IMR-90 (cell line): ENCODE measurements around the gene ERBB4. TPM values are rescaled to one million over a fixed set of nuclear protein-coding genes. Genes with fewer than 3 reads are reported as not detected.

ENCODE experiments used
- ATAC-seq: fragments of 200-7000 bp; cut with Tn5 transposase; 2 replicates; pipeline ENCODE4 v1.9.1; 2020; ENCODE audit warnings: low read depth, mild to moderate bottlenecking, moderate library complexity
- BruUV-seq: library from RNA; stranded (reverse); fragments of 400-500 nt; replicated peaks from 2 replicates; lab custom pipeline; 2021; lab: Mats Ljungman, UMichigan
- CTCF ChIA-PET: fragments of 300-600 bp; formaldehyde crosslinking; extraction: SDS; loops from one replicate; lab custom pipeline; 2021; ENCODE audit warnings: antibody characterized with exemption; lab: Yijun Ruan, JAX
- POLR2A ChIA-PET: fragments of 300-600 bp; sonication (Branson Sonifier 250); formaldehyde crosslinking; loops from one replicate; lab custom pipeline; 2022; ENCODE audit warnings: antibody characterized with exemption; ENCODE audit not compliant: unreplicated experiment; lab: Charles Lee
- DNase-seq: peaks from one replicate; pipeline ENCODE4 v3.0.0; 2013
- H2AFZ ChIP-seq: replicated peaks from 2 replicates; pipeline ENCODE3; 2013; ENCODE audit warnings: low read length, mild to moderate bottlenecking; ENCODE audit not compliant: poor library complexity
- H2AK5ac ChIP-seq: 2 replicates; pipeline ENCODE4 v1.6.1; 2013; ENCODE audit warnings: low read depth, low read length, inconsistent platforms
- H2AK9ac ChIP-seq: replicated peaks from 2 replicates; pipeline ENCODE3; 2013; ENCODE audit warnings: mild to moderate bottlenecking, low read depth, low read length, moderate library complexity; ENCODE audit not compliant: poor library complexity
- H2BK120ac ChIP-seq: 2 replicates; pipeline ENCODE4 v1.6.1; 2013; ENCODE audit warnings: low read depth, low read length, inconsistent platforms
- H2BK15ac ChIP-seq: 3 replicates; pipeline ENCODE4 v1.6.1; 2013; ENCODE audit warnings: low read depth, low read length, inconsistent platforms
- H2BK20ac ChIP-seq: 2 replicates; pipeline ENCODE4 v1.6.1; 2013; ENCODE audit warnings: low read depth, mild to moderate bottlenecking, inconsistent platforms, low read length, moderate library complexity
- H2BK5ac ChIP-seq: 2 replicates; pipeline ENCODE4 v1.6.1; 2013; ENCODE audit warnings: mild to moderate bottlenecking, low read depth, low read length, inconsistent platforms; ENCODE audit not compliant: poor library complexity, severe bottlenecking
- H3K14ac ChIP-seq: replicated peaks from 2 replicates; pipeline ENCODE4 v1.6.1; 2013; ENCODE audit warnings: low read depth, low read length, inconsistent platforms
- H3K18ac ChIP-seq: 2 replicates; pipeline ENCODE4 v1.6.1; 2013; ENCODE audit warnings: low read depth, low read length, control low read depth
- H3K23ac ChIP-seq: 2 replicates; pipeline ENCODE4 v1.6.1; 2013; ENCODE audit warnings: low read depth, low read length, inconsistent platforms
- H3K27ac ChIP-seq: 2 replicates; pipeline ENCODE4 v1.5.1; 2013; ENCODE audit warnings: mild to moderate bottlenecking, control low read depth, low read length; ENCODE audit not compliant: insufficient read depth
- H3K27me3 ChIP-seq: 2 replicates; pipeline ENCODE4 v1.6.1; 2013; ENCODE audit warnings: low read length; ENCODE audit not compliant: control insufficient read depth, insufficient read depth
- H3K36me3 ChIP-seq: 2 replicates; pipeline ENCODE4 v1.6.1; 2013; ENCODE audit warnings: low read length, mixed read lengths; ENCODE audit not compliant: control insufficient read depth, insufficient read depth
- H3K4ac ChIP-seq: 2 replicates; pipeline ENCODE4 v1.6.1; 2013; ENCODE audit warnings: low read depth, low read length, inconsistent platforms
- H3K4me1 ChIP-seq: 2 replicates; pipeline ENCODE4 v1.6.1; 2013; ENCODE audit warnings: low read length, mixed read lengths; ENCODE audit not compliant: control insufficient read depth, insufficient read depth
- H3K4me2 ChIP-seq: 2 replicates; pipeline ENCODE4 v1.6.1; 2013; ENCODE audit warnings: low read depth, mild to moderate bottlenecking, control low read depth, low read length, moderate library complexity
- H3K4me3 ChIP-seq: 2 replicates; pipeline ENCODE4 v1.5.1; 2013; ENCODE audit warnings: low read depth, mild to moderate bottlenecking, control low read depth, low read length, moderate library complexity; ENCODE audit not compliant: insufficient read depth
- H3K56ac ChIP-seq: 2 replicates; pipeline ENCODE4 v1.6.1; 2013; ENCODE audit warnings: low read length, inconsistent platforms; ENCODE audit not compliant: insufficient read depth; ENCODE audit errors: extremely low read depth
- H3K79me1 ChIP-seq, 2 experiments: 2 replicates each; pipeline ENCODE4 v1.6.1; 2013; ENCODE audit warnings: low read length in 2 of 2, inconsistent platforms in 1 of 2, low read depth in 1 of 2
- H3K9ac ChIP-seq: 2 replicates; pipeline ENCODE4 v1.6.1; 2013; ENCODE audit warnings: low read depth, low read length, control low read depth
- H3K9me1 ChIP-seq: 2 replicates; pipeline ENCODE4 v1.6.1; 2013; ENCODE audit warnings: low read length, inconsistent platforms; ENCODE audit not compliant: insufficient read depth
- H3K9me3 ChIP-seq: 2 replicates; pipeline ENCODE4 v1.6.1; 2013; ENCODE audit warnings: low read length; ENCODE audit not compliant: control insufficient read depth, insufficient read depth
- H4K20me1 ChIP-seq: 2 replicates; pipeline ENCODE4 v1.6.1; 2013; ENCODE audit warnings: low read length, inconsistent platforms; ENCODE audit not compliant: insufficient read depth
- H4K5ac ChIP-seq: 2 replicates; pipeline ENCODE4 v1.6.1; 2013; ENCODE audit warnings: mild to moderate bottlenecking, low read depth, low read length, control low read depth
- H4K8ac ChIP-seq, 2 experiments: 2 replicates each; pipeline ENCODE4 v1.6.1; 2013; ENCODE audit warnings: low read depth in 2 of 2, low read length in 2 of 2, control low read depth in 1 of 2, inconsistent platforms in 1 of 2
- H4K91ac ChIP-seq: 2 replicates; pipeline ENCODE4 v1.6.1; 2013; ENCODE audit warnings: low read depth, low read length, inconsistent platforms; ENCODE audit not compliant: insufficient read depth
- BHLHE40 ChIP-seq: fragments of 150-350 bp; IDR thresholded peaks from 2 replicates; pipeline ENCODE4 v1.6.1; 2016; ENCODE audit warnings: mild to moderate bottlenecking, low read depth, low read length
- MAFK ChIP-seq: IDR thresholded peaks from 2 replicates; pipeline ENCODE4 v1.6.1; 2012; ENCODE audit warnings: low read depth, low read length, improper control_type of control experiment
- MAZ ChIP-seq: IDR thresholded peaks from 2 replicates; pipeline ENCODE4 v1.6.1; 2012; ENCODE audit warnings: low read depth, mild to moderate bottlenecking, low read length, improper control_type of control experiment, moderate library complexity, borderline replicate concordance
- MXI1 ChIP-seq: IDR thresholded peaks from 2 replicates; pipeline ENCODE4 v1.6.1; 2012; ENCODE audit warnings: low read depth, mild to moderate bottlenecking, low read length, moderate library complexity, borderline replicate concordance
- NFE2L2 ChIP-seq: fragments of 150-350 bp; IDR thresholded peaks from 2 replicates; pipeline ENCODE4 v1.6.1; 2016; ENCODE audit warnings: low read depth, mild to moderate bottlenecking, low read length
- POLR2A ChIP-seq: IDR thresholded peaks from 2 replicates; pipeline ENCODE4 v1.6.1; 2012; ENCODE audit warnings: mild to moderate bottlenecking, low read depth, low read length
- RAD21 ChIP-seq: IDR thresholded peaks from 2 replicates; pipeline ENCODE4 v1.6.1; 2012; ENCODE audit warnings: low read length, improper control_type of control experiment
- RCOR1 ChIP-seq: IDR thresholded peaks from 2 replicates; pipeline ENCODE4 v1.6.1; 2012; ENCODE audit warnings: mild to moderate bottlenecking, low read length, improper control_type of control experiment; ENCODE audit not compliant: insufficient replicate concordance
- RFX5 ChIP-seq: IDR thresholded peaks from 2 replicates; pipeline ENCODE4 v1.8.0; 2012; ENCODE audit warnings: low read depth, mild to moderate bottlenecking, low read length, moderate library complexity
- SMC3 ChIP-seq: fragments of 150-350 bp; IDR thresholded peaks from 2 replicates; pipeline ENCODE4 v1.6.1; 2016; ENCODE audit warnings: low read depth, mild to moderate bottlenecking, antibody characterized with exemption, low read length, moderate library complexity
- WGBS, 2 experiments: methylation state at CpG; one replicate each; pipeline versions ENCODE4 v1.1.5 to v1.1.7; 2013; ENCODE audit warnings: missing lambda C conversion rate in 2 of 2; ENCODE audit not compliant: insufficient read length in 1 of 2; ENCODE audit errors: extremely low coverage in 2 of 2; 5-methylcytosine and 5-hydroxymethylcytosine counted together
- dilution Hi-C: fragments of 300-500 bp; cut with HindIII; formaldehyde crosslinking; loops from one replicate; pipeline ENCODE4 v1.14.3; 2018; ENCODE audit warnings: low sequenced_read_pairs; ENCODE audit not compliant: unreplicated experiment
- in situ Hi-C: fragments of 300-500 bp; cut with MboI; formaldehyde crosslinking; loops from 3 replicates; pipeline ENCODE4 v1.14.3; 2019; ENCODE audit warnings: low sequenced_read_pairs, inconsistent platforms, mixed read lengths
- intact Hi-C: fragments of 100-400 bp; cut with micrococcal nuclease; formaldehyde crosslinking; loops from 2 replicates; pipeline ENCODE4 v1.10.0; 2022
- polyA plus RNA-seq, 3 experiments: library from polyadenylated mRNA; depleted of rRNA; stranded (reverse); fragments of >200 nt; gene quantifications; 2 replicates each; pipeline ENCODE4 v1.2.3, GENCODE V29; 2012; ENCODE audit warnings: low replicate concordance in 1 of 3
- total RNA-seq: library from RNA; depleted of rRNA; stranded (reverse); fragments of >200 nt; gene quantifications from 2 replicates; pipeline ENCODE4 v1.2.3, GENCODE V29; 2012
- TF ChIP-seq, protein P1 (sequence below): fragments of 150-350 bp; IDR thresholded peaks from 2 replicates; pipeline ENCODE4 v1.6.1; 2017; ENCODE audit warnings: mild to moderate bottlenecking, antibody characterized with exemption, low read length, low read depth
- TF ChIP-seq, protein P2 (sequence below): conservative IDR thresholded peaks from 2 replicates; pipeline ENCODE4 v1.5.1; 2012; ENCODE audit warnings: mild to moderate bottlenecking, low read depth, low read length, improper control_type of control experiment

ERBB4 gene
- total and polyA plus RNA-seq, 2 of the 4 experiments (the other 2 are of a cell fraction), result not detected

DNA sequence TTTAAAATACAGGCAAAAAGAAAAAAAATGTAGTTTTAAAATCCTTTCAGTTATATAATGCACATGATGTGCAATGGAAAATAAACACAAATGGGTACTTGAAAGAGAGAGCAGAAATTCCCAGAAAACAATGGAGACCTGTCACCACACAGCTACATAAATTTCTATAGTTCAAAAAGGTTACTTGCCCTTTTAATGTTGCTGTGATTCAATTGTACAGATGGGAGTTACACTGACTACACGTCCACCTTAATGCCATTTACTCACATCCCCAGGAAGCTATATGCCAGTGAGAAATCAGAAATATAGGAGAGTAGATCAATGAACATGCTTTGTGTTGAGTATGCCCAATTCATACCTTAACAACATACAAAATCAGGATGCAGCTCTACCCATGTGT lies 269.6 kb downstream of the ERBB4 start:
- no peak for DNase-seq
- Histone ChIP-seq H3K79me1 (no peaks in the 10 kb centered on the region), H3K4ac (no peak overlapping the region), H4K8ac (no peak overlapping the region), H4K20me1 (no peaks in the 10 kb centered on the region), H3K4me2 (no peak overlapping the region), H2BK15ac (no peak overlapping the region), H3K36me3 (no peaks in the 10 kb centered on the region), H3K18ac (no peak overlapping the region), H2AK5ac (no peak overlapping the region), H4K5ac (no peak overlapping the region), H3K56ac (no peak overlapping the region), H4K91ac (no peak overlapping the region), H3K4me3 (no peak overlapping the region), H2BK20ac (no peak overlapping the region), H3K9me3 (no peaks in the 10 kb centered on the region), H2BK5ac (no peak overlapping the region), H3K27ac (no peak overlapping the region), H3K9me1 (no peaks in the 10 kb centered on the region), H2AK9ac (no peak overlapping the region), H3K27me3 (no peaks in the 10 kb centered on the region), H3K14ac (no peak overlapping the region), H3K4me1 (no peaks in the 10 kb centered on the region), H2BK120ac (no peak overlapping the region), H2AFZ (no peak overlapping the region), H3K9ac (no peak overlapping the region), H3K23ac (no peak overlapping the region)
- TF ChIP-seq POLR2A (no peak), RFX5 (no peak), NFE2L2 (no peak), RAD21 (no peak), MAFK (no peak), RCOR1 (no peak), MAZ (no peak), SMC3 (no peak), MXI1 (no peak), BHLHE40 (no peak)
- TF ChIP-seq, protein P1, sequence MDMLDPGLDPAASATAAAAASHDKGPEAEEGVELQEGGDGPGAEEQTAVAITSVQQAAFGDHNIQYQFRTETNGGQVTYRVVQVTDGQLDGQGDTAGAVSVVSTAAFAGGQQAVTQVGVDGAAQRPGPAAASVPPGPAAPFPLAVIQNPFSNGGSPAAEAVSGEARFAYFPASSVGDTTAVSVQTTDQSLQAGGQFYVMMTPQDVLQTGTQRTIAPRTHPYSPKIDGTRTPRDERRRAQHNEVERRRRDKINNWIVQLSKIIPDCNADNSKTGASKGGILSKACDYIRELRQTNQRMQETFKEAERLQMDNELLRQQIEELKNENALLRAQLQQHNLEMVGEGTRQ, result no peak
- TF ChIP-seq, protein P2, sequence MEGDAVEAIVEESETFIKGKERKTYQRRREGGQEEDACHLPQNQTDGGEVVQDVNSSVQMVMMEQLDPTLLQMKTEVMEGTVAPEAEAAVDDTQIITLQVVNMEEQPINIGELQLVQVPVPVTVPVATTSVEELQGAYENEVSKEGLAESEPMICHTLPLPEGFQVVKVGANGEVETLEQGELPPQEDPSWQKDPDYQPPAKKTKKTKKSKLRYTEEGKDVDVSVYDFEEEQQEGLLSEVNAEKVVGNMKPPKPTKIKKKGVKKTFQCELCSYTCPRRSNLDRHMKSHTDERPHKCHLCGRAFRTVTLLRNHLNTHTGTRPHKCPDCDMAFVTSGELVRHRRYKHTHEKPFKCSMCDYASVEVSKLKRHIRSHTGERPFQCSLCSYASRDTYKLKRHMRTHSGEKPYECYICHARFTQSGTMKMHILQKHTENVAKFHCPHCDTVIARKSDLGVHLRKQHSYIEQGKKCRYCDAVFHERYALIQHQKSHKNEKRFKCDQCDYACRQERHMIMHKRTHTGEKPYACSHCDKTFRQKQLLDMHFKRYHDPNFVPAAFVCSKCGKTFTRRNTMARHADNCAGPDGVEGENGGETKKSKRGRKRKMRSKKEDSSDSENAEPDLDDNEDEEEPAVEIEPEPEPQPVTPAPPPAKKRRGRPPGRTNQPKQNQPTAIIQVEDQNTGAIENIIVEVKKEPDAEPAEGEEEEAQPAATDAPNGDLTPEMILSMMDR, result no peak
- in situ Hi-C loops, result no loop called here
- WGBS, 2 experiments, result no CpG with 5 or more reads among the region's 1 CpG
- dilution Hi-C loops, result no loop called here
- ChIA-PET POLR2A (no interaction called here), CTCF (no interaction called here)
- BruUV-seq, result no TSS peak
- no peak for ATAC-seq
- intact Hi-C loops, result no loop called here
